ENCODE data around the gene AMZ2. TPM values are rescaled to one million over a fixed set of nuclear protein-coding genes. Genes with fewer than 3 reads are reported as not detected.
"Not testable (repeated sequence)": the region's sequence is repeated elsewhere in the genome, so short reads cannot be mapped to it uniquely, and the experiment has no call there.

The AMZ2 gene
- total RNA-seq, 2 experiments from 2014 or later = 84.2 to 84.5 TPM

DNA sequence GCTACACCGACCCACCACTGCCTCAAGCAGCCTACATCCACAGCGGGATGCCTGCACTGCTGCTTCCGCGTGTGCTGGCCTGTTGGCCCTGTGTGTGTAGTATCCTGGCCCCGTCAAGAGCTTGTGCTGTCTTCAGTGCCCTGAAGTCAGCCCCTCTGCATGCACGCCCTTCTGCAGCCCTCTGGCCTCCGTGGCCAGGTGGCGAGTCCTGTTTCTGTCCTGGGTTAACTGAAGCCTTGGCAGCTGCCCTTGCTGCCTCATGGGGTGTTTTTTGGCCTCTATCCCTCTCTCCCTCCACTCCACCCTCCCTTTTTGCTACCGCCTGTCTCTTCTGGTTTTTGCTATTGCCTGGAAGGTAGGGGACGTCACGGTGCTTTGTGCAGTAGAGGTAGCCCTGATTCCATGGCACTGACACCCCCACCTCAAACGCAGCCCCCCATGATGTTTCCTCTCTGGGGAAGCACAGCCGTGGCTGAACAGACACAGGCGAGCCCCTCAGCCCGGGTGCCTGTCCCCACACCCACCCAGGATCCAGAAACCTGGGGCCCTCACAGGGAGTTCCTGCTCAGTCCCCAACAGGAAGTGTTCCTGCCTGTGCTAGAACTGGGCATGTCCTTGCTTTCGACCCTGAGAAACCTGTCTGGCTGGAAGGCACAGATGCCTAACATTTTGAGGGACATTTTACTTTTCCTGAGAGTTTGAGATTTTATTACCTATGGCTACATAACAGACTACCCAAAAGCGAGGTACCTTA, 18.8 kb upstream of the AMZ2 start:
- Mint-ChIP-seq H3K9me3 (no peaks in the 10 kb centered on the region), H3K27ac (no peak overlapping the region), H3K4me1 (peaks cover 9% of the 10 kb centered on the region), H3K4me3 (no peak overlapping the region), H3K36me3 (peaks cover 8% of the 10 kb centered on the region), H3K27me3 (no peaks in the 10 kb centered on the region)
- ATAC-seq (ENCODE audit: low read depth) (no peak), DNase-seq (no peak)
- POLR2A ChIA-PET = interaction anchor here (0.5 kb wide), 1 partner anchor 92 kb away, joined by 4 read pairs; no protein-coding TSS in a partner anchor

DNA sequence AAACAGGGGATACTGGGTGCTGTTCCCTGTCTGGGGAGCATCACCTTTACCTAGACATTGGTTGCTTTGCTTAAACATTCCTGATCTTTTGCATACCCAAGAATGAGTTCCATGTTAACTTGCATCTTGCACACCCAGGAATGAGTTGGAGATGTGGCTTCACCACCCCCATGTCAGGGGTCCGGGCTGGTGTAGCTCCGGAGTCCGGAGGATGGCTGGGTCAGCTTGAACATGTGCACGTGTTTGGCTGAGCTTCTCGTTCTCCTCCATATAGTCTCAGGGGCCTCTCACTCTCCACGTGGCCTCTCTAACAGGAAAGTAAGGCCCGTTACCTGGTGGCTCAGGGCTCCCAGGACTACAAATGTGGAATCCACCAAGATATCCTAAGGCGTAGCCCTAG, 18.2 kb upstream of the AMZ2 start:
- no peaks in the 10 kb centered on the region for H3K9me3 Mint-ChIP-seq
- no peak overlapping the region for H3K4me3 Mint-ChIP-seq
- POLR2A ChIA-PET = no interaction called here
- H3K36me3 Mint-ChIP-seq = peaks cover 8% of the 10 kb centered on the region
- DNase-seq = no peak
- H3K4me1 Mint-ChIP-seq = peaks cover 12% of the 10 kb centered on the region
- no peak for ATAC-seq (ENCODE audit: low read depth)
- H3K27me3 Mint-ChIP-seq = no peaks in the 10 kb centered on the region
- no peak overlapping the region for H3K27ac Mint-ChIP-seq

DNA sequence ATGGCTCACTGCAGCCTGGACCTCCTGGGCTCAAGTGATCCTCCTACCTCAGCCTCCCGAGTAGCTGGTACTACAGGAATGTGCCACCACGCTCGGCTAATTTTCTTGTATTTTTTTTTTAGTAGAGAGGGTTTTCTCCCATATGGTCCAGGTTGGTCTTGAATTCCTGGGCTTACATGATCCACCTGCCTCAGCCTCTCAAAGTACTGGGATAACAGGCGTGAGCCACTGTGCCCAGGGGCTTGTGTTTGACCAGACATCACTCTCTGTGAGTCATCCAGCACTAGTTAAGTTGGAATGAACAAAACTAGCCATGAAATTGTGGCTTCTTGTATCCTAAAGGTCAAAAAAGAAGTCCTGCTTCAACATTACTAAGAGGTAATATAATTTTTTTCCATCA, 16.7 kb upstream of the AMZ2 start:
- not testable (repeated sequence) for H3K27ac Mint-ChIP-seq; ATAC-seq (ENCODE audit: low read depth); H3K4me3 Mint-ChIP-seq; H3K36me3 Mint-ChIP-seq; DNase-seq; H3K27me3 Mint-ChIP-seq; H3K9me3 Mint-ChIP-seq
- POLR2A ChIA-PET = interaction anchor here (0.9 kb wide), 1 partner anchor 66 kb away, joined by 3 read pairs; no protein-coding TSS in a partner anchor
- H3K4me1 Mint-ChIP-seq = peaks cover 16% of the 10 kb centered on the region

DNA sequence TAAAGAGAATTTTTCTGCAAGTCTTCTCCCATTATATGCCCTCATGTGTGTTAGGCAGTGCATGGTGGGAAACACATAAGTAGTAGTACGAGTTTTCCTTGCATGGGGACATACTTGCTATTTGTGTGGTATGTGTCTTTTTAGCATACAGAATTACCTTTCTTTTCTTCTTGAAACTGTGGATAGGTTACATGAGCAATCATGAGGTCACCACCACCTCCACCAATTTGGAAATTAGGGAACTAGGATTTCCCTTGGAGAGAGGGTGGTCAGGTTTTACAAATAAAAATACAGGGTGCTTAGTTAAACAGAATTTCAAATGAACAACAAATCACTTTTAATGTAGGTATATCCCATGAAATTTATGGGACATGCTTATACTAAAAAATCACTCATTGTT, 16.3 kb upstream of the AMZ2 start:
- no peaks in the 10 kb centered on the region for H3K9me3 Mint-ChIP-seq
- POLR2A ChIA-PET = no interaction called here
- ATAC-seq (ENCODE audit: low read depth) = no peak
- no peak for DNase-seq
- peaks cover 16% of the 10 kb centered on the region for H3K4me1 Mint-ChIP-seq
- H3K27me3 Mint-ChIP-seq = no peaks in the 10 kb centered on the region
- H3K4me3 Mint-ChIP-seq = no peak overlapping the region
- no peak overlapping the region for H3K27ac Mint-ChIP-seq
- H3K36me3 Mint-ChIP-seq = peaks cover 8% of the 10 kb centered on the region

DNA sequence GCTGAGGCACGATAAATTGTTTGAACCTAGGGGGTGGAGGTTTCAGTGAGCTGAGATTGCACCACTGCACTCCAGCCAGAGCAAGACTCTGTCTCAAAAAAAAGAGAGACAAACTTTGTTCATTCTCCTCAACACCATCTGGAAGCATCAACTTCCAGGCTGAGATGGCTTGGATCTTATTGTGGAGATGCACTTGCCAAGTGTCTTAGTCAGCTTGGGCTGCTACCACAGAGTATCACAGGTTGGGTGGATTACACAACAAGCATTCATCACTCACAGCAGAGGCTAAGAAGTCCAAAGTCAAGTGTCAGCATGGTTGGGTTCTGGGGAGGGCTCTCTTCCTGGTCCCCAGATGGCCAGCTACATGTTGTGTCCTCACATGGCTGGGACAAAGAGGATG, 15.1 kb upstream of the AMZ2 start:
- peaks cover 18% of the 10 kb centered on the region for H3K4me1 Mint-ChIP-seq
- ATAC-seq (ENCODE audit: low read depth); H3K4me3 Mint-ChIP-seq; H3K36me3 Mint-ChIP-seq; H3K27ac Mint-ChIP-seq; DNase-seq; H3K27me3 Mint-ChIP-seq; H3K9me3 Mint-ChIP-seq: not testable (repeated sequence)
- POLR2A ChIA-PET = interaction anchor here (1.4 kb wide), 1 partner anchor 27 kb away, joined by 3 read pairs; no protein-coding TSS in a partner anchor

DNA sequence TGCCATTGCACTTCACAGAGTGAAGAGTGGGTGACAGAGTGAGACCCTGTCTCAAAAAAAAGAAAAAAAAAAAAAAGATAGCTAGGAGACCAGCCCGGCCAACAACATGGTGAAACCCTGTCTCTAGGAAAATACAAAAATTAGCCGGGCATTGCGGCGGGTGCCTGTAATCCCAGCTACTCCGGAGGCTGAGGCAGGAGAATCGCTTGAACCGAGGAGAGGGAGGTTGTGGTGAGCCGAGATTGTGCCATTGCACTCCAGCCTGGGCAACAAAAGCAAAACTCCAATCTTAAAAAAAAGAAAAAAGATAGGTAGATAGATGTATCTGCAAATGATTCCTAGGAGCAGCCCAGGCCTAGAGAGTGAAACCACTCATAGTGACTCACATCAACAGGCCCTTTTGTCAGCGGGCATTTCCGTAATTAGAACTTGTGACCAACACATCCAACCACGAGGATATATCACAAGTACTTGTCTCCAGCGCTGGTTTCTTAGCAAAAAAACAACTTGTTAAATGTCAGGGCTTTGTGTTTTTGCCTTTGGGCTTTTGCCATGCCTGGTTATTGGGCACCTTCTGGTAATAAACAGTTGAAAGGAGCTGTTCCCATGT, 13.0 kb upstream of the AMZ2 start:
- H3K9me3 Mint-ChIP-seq; H3K27me3 Mint-ChIP-seq; H3K36me3 Mint-ChIP-seq; ATAC-seq (ENCODE audit: low read depth); DNase-seq; H3K4me3 Mint-ChIP-seq: not testable (repeated sequence)
- Mint-ChIP-seq H3K27ac (peak overlapping the region; percentile 67), H3K4me1 (peaks cover 30% of the 10 kb centered on the region)
- POLR2A ChIA-PET = interaction anchor here (0.7 to 5.2 kb wide), 4 partner anchors 13 to 35 kb away, joined by 3 to 95 read pairs (median 20); partner anchors contain the start of gene AMZ2

DNA sequence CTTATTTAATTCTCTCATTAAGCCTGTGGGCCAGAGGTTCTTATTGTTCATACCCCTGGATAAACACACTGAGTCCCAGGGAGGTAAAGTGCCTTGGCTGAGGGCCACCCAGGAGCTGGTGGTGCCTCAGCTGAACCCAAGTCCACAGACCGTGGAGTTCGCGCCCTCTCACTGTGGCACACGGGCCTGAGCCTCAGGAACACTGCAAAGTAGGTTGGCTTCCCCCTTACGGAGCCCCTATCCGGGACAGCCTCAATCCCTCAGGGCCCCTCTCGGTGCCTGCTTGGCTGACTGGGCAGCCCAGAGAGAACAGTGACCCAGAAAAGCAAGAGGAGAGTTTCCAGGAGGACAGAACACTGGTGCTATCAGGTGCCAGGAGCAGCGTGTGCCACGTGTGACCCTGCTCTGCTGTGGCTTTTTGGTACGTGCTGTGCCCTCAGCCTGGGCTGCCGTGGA, 12.5 kb upstream of the AMZ2 start:
- POLR2A ChIA-PET = interaction anchor here (0.7 to 5.2 kb wide), 4 partner anchors 13 to 36 kb away, joined by 3 to 95 read pairs (median 20); partner anchors contain the start of gene AMZ2
- Mint-ChIP-seq H3K27ac (peak overlapping the region; percentile 67), H3K4me1 (peaks cover 35% of the 10 kb centered on the region)
- not testable (repeated sequence) for H3K9me3 Mint-ChIP-seq; DNase-seq; H3K4me3 Mint-ChIP-seq; H3K36me3 Mint-ChIP-seq; H3K27me3 Mint-ChIP-seq; ATAC-seq (ENCODE audit: low read depth)

DNA sequence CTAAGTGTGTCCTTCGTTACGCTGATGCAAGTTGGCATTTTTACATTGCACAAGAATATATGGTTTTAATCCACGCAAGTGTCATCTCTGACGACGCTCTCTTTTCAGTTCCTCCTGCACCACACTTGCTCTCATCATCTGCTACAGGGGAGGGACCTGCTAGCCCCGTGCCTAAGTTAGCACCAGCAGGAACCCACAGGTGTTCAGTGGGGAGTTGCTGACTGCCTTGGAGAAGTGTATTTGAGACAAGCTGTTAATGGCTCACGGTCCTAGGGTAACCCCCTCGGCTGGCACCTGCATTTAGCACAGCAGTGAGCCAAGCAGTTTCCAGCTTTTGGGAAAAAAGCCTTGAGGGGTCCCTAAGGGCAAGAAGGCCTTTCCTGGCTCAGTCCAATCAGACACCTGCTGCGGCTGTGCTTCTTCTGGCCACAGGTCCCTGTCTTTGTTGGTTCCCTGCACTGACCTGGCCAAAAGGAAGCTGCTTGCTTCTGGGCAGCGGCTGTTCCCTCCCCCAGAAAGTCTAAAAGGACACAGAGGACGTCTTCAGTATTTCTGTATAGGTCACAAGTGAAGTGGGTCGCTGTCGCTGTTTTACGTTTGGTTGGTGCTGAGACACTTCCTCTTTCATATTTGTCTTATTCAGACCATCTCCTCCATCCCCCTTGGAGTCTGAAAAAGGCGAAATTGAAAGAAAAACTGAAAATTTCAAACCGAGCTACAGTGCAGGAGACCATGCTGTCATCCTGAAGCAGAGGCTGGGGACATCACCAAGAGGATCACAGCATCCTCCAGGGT, 10.3 kb upstream of the AMZ2 start:
- not testable (repeated sequence) for H3K27me3 Mint-ChIP-seq

DNA sequence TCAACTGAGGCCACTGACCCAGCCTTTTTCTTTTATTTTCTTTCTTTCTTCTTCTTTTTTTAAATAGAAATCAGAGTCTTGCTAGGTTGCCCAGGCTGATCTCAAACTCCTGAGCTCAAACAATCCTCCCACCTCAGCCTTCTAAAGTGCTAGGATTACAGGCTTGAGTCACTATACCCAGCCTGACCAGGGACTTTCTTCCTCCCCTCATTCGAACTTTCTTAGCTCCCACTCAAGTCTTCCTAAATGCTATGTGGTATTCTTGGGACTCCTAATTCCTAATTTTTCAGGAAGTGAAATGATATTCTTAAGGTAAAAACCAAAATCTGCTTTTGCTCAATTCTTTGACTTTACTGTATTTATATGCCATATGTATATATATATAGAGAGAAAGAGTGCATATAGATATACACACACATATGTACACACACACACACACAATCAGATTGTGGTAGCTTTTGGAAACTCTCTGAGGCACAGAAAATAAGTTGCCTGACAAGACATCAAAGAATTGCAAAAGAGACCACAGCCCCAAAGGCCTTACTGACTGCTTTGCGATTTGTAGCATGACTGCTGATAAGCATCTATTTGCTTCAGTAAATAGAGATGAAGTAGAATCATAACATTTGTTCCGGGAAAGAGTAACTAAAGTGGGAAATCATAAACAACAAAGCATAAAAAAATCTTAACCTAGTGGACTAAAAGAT, 9.5 kb upstream of the AMZ2 start:
- Mint-ChIP-seq H3K4me1 (peaks cover 41% of the 10 kb centered on the region), H3K36me3 (peaks cover 12% of the 10 kb centered on the region), H3K27me3 (no peaks in the 10 kb centered on the region), H3K9me3 (no peaks in the 10 kb centered on the region), H3K4me3 (peak overlapping the region; percentile 80), H3K27ac (peak overlapping the region; percentile 98)
- POLR2A ChIA-PET = interaction anchor here (0.7 to 5.2 kb wide), 10 partner anchors 10 to 225 kb away, joined by 3 to 95 read pairs (median 3); partner anchors contain the start of gene AMZ2
- ATAC-seq (ENCODE audit: low read depth) (peak; percentile 27), DNase-seq (no peak)

More for the DNA sequence above, 10.3 kb upstream of the AMZ2 start:
- Mint-ChIP-seq H3K27ac (peak overlapping the region; percentile 98), H3K36me3 (peaks cover 12% of the 10 kb centered on the region), H3K4me3 (peak overlapping the region; percentile 80), H3K4me1 (peaks cover 41% of the 10 kb centered on the region)
- DNase-seq (peak; percentile 53), ATAC-seq (ENCODE audit: low read depth) (peak; percentile 85)
- not testable (repeated sequence) for H3K9me3 Mint-ChIP-seq
- POLR2A ChIA-PET = interaction anchor here (0.7 to 5.2 kb wide), 9 partner anchors 11 to 226 kb away, joined by 3 to 95 read pairs (median 3); partner anchors contain the start of gene AMZ2

DNA sequence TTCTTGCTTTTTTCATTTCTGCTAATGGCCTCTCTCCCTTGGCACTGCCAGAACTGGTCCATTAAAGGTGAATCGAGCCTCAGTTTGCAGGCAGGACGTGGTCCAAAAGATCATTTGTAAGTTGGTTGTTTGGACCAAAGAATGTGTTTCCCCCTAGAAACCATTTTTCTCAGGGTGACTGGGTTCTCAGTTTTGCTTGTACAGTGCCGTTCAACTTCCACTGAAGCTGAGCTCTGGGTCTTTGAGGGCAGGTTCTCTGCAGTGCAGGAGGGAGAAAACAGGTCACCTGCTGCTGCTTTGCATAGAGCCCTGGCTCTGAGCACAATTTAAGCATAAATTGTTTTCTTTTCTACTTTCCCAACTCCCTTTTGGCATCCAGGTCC, 9.0 kb upstream of the AMZ2 start:
- ATAC-seq (ENCODE audit: low read depth) (peak; percentile 31), DNase-seq (no peak)
- POLR2A ChIA-PET = interaction anchor here (0.9 to 5.2 kb wide), 7 partner anchors 9 to 223 kb away, joined by 3 to 95 read pairs (median 4); partner anchors contain the start of gene AMZ2
- H3K4me1 Mint-ChIP-seq = peaks cover 41% of the 10 kb centered on the region
- H3K27ac Mint-ChIP-seq = peak overlapping the region; percentile 98
- H3K27me3 Mint-ChIP-seq = no peaks in the 10 kb centered on the region
- peak overlapping the region; percentile 80 for H3K4me3 Mint-ChIP-seq
- H3K36me3 Mint-ChIP-seq = peaks cover 13% of the 10 kb centered on the region
- H3K9me3 Mint-ChIP-seq = no peaks in the 10 kb centered on the region

DNA sequence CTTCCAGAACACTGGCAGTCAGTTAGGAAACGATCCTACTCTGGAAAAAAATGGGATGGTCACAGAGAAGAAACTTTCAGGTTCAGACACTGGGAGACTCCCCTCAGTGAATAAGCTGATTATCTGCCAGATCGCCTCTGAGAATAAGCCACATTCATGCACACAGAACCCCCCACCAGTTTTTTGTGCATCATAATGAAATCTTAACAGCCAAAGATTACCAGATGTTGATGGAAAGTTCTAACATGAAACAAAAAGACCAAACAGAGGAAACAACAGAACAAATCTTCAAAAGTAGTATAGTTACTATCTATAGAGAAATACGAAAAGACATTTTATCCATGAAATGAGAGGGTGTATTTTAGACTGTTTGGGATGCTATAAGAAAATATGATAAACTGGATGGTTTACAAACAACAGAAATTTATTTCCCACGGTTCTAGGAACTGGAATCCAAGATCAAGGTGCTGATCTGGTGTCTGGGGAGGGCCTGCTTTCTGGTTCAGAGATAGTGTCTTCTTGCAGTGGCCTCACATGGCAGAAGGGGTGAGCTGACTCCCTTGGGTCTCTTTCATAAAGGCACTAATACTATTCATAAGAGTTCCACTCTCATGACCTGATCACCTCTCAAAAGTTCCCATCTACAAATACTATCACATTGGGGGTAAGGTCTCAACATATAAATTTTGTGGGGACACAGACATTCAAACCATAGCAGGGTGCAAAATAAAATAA, 8.0 kb upstream of the AMZ2 start:
- Mint-ChIP-seq H3K9me3 (no peaks in the 10 kb centered on the region), H3K36me3 (peaks cover 13% of the 10 kb centered on the region), H3K27me3 (no peaks in the 10 kb centered on the region), H3K4me1 (peaks cover 38% of the 10 kb centered on the region), H3K4me3 (peak overlapping the region; percentile 80), H3K27ac (peak overlapping the region; percentile 98)
- no peak for DNase-seq
- POLR2A ChIA-PET = interaction anchor here (1.0 to 4.9 kb wide), 3 partner anchors 34 to 223 kb away, joined by 3 to 37 read pairs (median 4); no protein-coding TSS in a partner anchor
- ATAC-seq (ENCODE audit: low read depth) = no peak
